Measurements from ENCODE around the gene CBFA2T3. TPM values are rescaled to one million over a fixed set of nuclear protein-coding genes. Genes with fewer than 3 reads are reported as not detected.

The CBFA2T3 gene
- total RNA-seq, 1 experiment from 2014 or later, result 2.9 TPM

GRCh38 chr16:89012622-89012995, 35.6 kb upstream of the CBFA2T3 start:
- Histone ChIP-seq H2BK120ac (ENCODE audit: low read depth, low read length, poor library complexity, severe bottlenecking) (no peak overlapping the region), H2BK20ac (ENCODE audit: low read depth, low read length, poor library complexity, severe bottlenecking) (no peak overlapping the region), H3K9me3 (ENCODE audit: control insufficient read depth, low read depth, low read length) (no peaks in the 10 kb centered on the region), H4K8ac (replicated peaks; ENCODE audit: insufficient read length, low read depth, low read length) (no peak overlapping the region), H4K91ac (ENCODE audit: insufficient read length, low read depth, low read length) (no peak overlapping the region), H3K23me2 (ENCODE audit: insufficient read length, low read depth, low read length, poor library complexity, severe bottlenecking) (no peaks in the 10 kb centered on the region), H4K20me1 (ENCODE audit: control insufficient read depth, insufficient read depth, insufficient read length) (no peaks in the 10 kb centered on the region), H2BK5ac (ENCODE audit: insufficient read length, low read length) (no peak overlapping the region), H3K9ac (ENCODE audit: extremely low read depth, insufficient read length, low read length) (no peak overlapping the region), H2AFZ (ENCODE audit: low read length) (no peak overlapping the region), H4K5ac (ENCODE audit: insufficient read length, low read depth, low read length) (no peak overlapping the region), H3K23ac (ENCODE audit: insufficient read length, low read depth, low read length) (no peak overlapping the region), H3K4me2 (ENCODE audit: insufficient read depth, insufficient read length, low read length) (no peak overlapping the region), H3T11ph (ENCODE audit: low read length) (no peak overlapping the region), H3K56ac (ENCODE audit: insufficient read length, low read depth, low read length) (no peak overlapping the region), H3K27ac (ENCODE audit: insufficient read length, low read depth, low read length) (no peak overlapping the region), H3K79me1 (ENCODE audit: insufficient read depth, low read depth, low read length, poor library complexity, severe bottlenecking) (no peaks in the 10 kb centered on the region), H2AK5ac (ENCODE audit: insufficient read length, low read length) (no peak overlapping the region), H2BK12ac (ENCODE audit: insufficient read length, low read depth, low read length) (no peak overlapping the region), H3K4me1 (ENCODE audit: insufficient read depth, low read length) (no peaks in the 10 kb centered on the region; the same call in 1 of the 2 replicates), H2BK15ac (ENCODE audit: low read depth, low read length) (no peak overlapping the region), H3K4ac (ENCODE audit: low read depth, low read length) (no peak overlapping the region), H3K79me2 (ENCODE audit: insufficient read depth, low read length) (no peaks in the 10 kb centered on the region), H3K14ac (ENCODE audit: insufficient read depth, low read length) (no peak overlapping the region), H3K27me3 (ENCODE audit: insufficient read depth, low read length) (no peaks in the 10 kb centered on the region), H3K18ac (ENCODE audit: insufficient read length, low read depth, low read length) (no peak overlapping the region)
- no peak overlapping the region for H3K4me3 Mint-ChIP-seq
- WGBS (ENCODE audit: extremely low coverage, insufficient read length, low lambda C conversion rate), result no CpG with 5 or more reads among the region's 2 CpGs
- peaks cover 0 to 6% of the 10 kb centered on the region in 2 experiments; a peak in 1 of 4 replicates for H3K4me1 Mint-ChIP-seq
- H3K27me3 Mint-ChIP-seq (ENCODE audit: low read depth), result peaks cover 30% of the 10 kb centered on the region
- H3K27ac Mint-ChIP-seq, result no peak overlapping the region
- H3K9me3 Mint-ChIP-seq, result peaks cover 13 to 15% of the 10 kb centered on the region in 2 experiments
- peaks cover 0 to 8% (median 0%) of the 10 kb centered on the region in 3 experiments; a peak in 2 of 7 replicates for H3K36me3 Mint-ChIP-seq (ENCODE audit: insufficient read depth in 1 of 3, low read depth in 3 of 3)
- DNase-seq, result no peak
- TF ChIP-seq CTCF (conservative IDR thresholded peaks at IDR 0.05), result no peak

All from H9 (cell line).